ENCODE data around the gene CNOT2.

- TF ChIP-seq CTCF (conservative IDR thresholded peaks at IDR 0.05) (no peak), EZH2 (IDR thresholded peaks at IDR 0.05; ENCODE audit: low read depth) (no peak)
These were observed 91.5 kb downstream of the CNOT2 start for GRCh38 chr12:70334742-70335141.
